Measurements from ENCODE around the gene SOD3.

DNA sequence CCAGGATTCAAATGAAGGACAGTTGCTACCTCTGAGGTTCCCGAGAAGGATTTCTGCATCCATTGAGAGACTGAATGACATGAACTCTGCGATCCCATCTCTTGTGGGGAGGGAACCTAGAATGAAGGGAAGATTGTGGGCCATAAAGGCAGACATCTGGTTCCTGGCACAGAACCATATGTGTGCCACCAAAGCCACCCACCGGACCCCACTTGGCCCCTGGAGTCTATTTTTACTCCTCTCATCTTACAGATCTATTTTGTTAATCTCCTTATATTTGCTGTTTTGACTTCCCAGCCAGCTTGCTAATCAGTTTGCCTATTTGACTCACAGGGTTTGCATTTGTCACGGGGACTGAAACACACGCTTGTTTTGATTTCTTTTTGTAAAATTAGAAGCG is 7.3 kb downstream of the SOD3 start:
- no peak for TF ChIP-seq CTCF (IDR thresholded peaks at IDR 0.05)
- no peak for TF ChIP-seq POLR2A (IDR thresholded peaks at IDR 0.05)

All from esophagus squamous epithelium (tissue), 4 donors.